Raji (cell line): Measurements from ENCODE around the gene B2M.

Source experiments
- POLR2A ChIP-seq: IDR thresholded peaks from 2 replicates; pipeline ENCODE4 v1.6.1; 2011; ENCODE audit warnings: low read depth, low read length, control low read depth; ENCODE audit not compliant: insufficient read depth

The B2M gene

DNA sequence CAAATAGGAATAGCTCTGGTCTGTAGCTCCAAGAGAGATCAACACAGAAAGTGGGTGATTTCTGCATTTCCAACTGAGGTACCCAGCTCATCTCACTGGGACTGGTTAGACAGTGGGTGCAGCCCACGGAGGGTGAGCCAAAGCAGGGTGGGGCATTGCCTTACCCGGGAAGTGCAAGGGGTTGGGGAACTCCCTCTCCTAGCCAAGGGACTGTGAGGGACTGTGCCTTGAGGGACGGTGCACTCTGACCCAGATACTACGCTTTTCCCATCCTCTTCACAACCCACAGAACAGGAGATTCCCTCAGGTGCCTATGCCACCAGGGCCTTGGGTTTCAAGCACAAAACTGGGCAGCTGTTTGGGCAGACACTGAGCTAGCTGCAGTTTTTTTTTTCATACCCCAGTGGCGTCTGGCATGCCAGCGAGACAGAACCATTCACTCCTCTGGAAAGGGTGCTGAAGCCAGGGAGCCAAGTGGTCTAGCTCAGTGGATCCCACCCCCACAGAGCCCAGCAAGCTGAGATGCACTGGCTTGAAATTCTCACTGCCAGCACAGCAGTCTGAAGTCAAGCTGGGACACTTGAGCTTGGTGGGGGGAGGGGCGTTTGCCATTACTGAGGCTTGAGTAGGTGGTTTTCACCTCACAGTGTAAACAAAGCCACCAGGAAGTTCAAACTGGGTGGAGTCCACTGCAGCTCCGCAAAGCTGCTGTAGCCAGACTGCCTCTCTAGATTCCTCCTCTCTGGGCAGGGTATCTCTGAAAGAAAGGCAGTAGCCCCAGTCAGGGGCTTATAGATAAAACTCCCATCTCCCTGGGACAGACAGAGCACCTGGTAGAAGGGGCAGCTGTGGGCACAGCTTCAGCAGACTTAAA is 28.3 kb upstream of the B2M start:
- peak; percentile 24; the same call in 1 of the 2 replicates for TF ChIP-seq POLR2A

DNA sequence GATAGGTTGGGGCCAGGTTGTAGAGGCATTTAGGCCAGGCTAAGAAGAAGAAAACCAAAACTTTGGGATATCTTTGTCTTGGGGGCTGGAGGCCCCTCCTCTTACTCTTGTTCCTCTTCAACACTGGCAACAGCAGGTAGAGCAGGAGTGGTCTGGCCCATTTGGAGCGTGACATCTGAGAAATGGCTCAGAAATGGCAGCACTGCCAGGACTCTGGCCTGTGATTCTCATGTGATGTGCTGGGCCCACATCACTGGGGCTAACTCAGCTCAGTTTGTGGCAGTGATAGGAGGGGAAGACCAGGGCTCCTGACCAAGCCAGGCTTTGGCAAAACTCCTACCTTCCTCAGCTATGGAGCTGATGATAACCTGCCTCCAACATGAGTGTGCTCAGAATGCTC is 18.7 kb upstream of the B2M start:
- TF ChIP-seq POLR2A, result no peak

DNA sequence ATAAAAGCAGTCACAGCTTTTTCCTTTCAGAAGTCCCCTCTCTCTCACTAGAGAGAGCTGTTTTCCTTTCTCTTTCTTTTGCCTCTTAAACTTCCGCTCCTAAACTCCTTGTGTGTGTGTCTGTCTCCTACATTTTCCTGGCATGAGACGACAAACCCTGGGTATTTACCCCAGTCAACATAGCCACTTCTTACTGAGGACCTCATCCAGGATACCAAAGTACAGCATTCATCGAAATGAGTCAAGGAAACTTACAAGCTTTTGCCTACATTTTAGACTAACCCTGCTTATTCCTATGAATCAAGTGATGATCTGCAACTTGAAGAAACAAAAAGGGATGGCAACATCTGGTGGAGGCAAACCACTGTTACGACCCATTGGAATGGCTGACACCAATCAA is 16.9 kb upstream of the B2M start:
- no peak for TF ChIP-seq POLR2A

DNA sequence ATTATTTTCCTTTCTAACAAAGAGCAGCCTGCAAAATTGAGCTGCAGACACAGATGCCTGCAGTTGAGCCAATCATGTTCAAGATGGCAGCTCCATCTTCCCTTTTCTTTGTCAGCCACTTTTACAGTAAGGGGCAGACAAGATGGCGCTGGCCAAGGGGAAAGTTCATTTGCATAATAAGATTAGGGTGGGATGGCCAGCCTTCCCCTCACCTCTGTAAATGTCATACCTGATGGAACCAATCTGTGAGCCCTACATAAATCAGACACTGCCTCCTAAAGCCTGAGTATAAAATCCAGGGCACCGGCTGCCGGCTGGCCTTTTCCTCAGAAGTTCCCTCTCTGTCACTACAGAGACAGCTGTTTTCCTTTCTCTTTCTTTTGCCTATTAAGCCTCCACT is 16.0 kb upstream of the B2M start:
- no peak for TF ChIP-seq POLR2A

DNA sequence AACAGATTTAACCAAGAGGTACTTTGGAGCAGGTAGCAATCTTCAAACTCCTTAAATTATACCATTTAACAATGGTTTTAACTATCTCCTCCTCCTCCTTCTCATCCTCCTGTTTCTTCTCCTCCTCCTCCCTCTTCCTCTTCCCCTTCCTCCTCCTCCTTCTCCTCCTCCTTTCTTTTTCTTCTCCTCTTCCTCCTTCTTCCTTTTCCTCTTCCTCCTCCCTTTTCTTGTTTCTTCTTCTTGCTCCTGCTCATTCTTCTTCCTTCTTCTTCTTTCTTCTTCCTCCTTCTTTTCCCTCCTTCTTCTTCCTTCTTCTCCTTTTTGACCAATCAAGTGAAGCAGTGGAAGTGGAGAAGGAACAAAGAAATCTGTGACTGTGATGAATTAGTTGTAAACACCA is 14.3 kb upstream of the B2M start:
- TF ChIP-seq POLR2A, result no peak

DNA sequence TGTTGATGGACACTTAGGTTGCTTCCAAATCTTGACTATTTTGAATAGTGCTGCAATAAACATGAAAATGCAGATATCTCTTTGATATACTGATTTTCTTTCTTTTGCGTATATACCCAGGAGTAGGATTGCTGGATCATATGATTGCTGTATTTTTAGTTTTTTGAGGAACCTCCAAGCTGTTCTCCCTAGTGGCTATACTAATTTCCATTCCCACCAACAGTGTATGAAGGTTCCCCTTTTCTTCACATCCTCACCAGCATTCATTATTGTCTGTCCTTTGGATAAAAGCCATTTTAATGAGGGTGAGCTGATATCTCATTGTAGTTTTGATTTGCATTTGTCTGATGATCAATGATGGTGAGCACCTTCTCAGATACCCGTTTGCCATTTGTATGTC is 12.7 kb upstream of the B2M start:
- TF ChIP-seq POLR2A, result no peak

DNA sequence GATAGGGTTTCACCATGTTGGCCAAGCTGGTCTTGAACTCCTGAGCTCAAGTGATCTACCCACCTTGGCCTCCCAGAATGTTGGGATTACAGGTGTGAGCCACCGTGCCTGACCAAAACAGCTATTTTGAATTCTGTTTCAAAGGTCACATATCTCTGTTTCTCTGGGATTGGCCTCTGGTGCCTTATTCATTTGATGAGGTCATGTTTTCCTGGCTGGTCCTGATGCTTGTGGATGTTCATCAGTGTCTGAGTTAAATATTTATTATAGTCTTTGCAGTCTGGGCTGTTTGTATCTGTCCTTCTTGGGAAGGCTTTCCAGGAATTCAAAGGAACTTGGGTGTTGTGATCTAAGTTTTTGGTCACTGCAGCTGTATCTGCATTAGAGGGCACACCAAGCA is 5.3 kb upstream of the B2M start:
- no peak for TF ChIP-seq POLR2A

DNA sequence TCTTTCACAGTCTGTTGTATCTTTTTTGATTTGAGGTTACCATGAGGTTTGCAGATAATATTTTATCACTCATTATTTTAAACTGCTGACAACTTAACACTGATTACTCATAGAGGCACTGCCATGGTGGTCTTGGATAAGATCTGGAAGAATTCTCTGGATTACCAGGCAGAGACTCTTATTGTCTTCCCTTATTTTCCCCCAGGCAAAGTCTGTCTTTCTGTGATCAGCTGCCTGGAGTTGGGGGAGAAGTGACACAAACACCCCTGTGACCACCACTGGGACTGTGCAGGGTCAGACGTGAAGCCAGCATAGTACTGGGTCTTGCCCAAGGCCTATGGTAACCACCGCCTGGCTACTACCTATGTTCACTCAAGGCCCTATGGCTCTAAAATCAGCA is 4.9 kb upstream of the B2M start:
- no peak for TF ChIP-seq POLR2A

DNA sequence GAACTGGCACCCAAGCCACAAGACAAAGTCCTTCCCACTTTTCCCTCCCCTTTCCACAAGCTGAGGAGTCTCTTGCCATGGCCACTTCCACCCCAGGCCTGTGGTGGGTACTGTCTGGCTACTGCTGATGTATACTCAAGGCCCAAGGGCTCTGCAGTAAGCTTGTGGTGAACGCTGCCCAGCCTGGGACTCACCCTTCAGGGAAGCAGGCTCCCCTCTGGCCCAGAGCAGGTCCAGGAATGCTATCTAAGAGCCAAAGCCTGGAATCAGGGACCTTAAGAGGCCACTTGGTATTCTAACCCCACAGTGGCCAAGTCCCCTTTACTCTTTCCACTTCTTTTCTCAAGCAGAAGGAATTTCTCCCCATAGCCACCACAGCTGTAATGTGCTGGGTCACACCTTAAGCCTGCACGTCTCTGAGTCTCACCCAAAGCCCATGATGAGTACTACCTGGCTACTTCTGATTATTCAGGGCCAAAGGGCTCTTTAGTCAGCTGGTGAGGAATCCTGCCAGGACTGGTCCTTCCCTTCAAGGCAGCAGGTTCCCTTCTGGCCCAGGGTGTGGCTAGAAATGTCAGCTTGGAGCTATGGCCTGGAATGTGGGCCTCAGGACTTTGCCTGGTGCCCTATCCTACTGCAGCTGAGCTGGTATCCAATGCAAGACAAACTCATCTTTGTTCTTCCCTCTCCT is 4.2 kb upstream of the B2M start:
- TF ChIP-seq POLR2A, result no peak

DNA sequence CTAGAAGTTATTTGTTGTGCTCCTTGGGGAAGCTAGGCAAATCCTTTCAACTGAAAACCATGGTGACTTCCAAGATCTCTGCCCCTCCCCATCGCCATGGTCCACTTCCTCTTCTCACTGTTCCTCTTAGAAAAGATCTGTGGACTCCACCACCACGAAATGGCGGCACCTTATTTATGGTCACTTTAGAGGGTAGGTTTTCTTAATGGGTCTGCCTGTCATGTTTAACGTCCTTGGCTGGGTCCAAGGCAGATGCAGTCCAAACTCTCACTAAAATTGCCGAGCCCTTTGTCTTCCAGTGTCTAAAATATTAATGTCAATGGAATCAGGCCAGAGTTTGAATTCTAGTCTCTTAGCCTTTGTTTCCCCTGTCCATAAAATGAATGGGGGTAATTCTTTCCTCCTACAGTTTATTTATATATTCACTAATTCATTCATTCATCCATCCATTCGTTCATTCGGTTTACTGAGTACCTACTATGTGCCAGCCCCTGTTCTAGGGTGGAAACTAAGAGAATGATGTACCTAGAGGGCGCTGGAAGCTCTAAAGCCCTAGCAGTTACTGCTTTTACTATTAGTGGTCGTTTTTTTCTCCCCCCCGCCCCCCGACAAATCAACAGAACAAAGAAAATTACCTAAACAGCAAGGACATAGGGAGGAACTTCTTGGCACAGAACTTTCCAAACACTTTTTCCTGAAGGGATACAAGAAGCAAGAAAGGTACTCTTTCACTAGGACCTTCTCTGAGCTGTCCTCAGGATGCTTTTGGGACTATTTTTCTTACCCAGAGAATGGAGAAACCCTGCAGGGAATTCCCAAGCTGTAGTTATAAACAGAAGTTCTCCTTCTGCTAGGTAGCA is 851 bp upstream of the B2M start:
- TF ChIP-seq POLR2A, result no peak

DNA sequence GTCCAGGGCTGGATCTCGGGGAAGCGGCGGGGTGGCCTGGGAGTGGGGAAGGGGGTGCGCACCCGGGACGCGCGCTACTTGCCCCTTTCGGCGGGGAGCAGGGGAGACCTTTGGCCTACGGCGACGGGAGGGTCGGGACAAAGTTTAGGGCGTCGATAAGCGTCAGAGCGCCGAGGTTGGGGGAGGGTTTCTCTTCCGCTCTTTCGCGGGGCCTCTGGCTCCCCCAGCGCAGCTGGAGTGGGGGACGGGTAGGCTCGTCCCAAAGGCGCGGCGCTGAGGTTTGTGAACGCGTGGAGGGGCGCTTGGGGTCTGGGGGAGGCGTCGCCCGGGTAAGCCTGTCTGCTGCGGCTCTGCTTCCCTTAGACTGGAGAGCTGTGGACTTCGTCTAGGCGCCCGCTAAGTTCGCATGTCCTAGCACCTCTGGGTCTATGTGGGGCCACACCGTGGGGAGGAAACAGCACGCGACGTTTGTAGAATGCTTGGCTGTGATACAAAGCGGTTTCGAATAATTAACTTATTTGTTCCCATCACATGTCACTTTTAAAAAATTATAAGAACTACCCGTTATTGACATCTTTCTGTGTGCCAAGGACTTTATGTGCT is 527 bp downstream of the B2M start:
- no peak for TF ChIP-seq POLR2A

DNA sequence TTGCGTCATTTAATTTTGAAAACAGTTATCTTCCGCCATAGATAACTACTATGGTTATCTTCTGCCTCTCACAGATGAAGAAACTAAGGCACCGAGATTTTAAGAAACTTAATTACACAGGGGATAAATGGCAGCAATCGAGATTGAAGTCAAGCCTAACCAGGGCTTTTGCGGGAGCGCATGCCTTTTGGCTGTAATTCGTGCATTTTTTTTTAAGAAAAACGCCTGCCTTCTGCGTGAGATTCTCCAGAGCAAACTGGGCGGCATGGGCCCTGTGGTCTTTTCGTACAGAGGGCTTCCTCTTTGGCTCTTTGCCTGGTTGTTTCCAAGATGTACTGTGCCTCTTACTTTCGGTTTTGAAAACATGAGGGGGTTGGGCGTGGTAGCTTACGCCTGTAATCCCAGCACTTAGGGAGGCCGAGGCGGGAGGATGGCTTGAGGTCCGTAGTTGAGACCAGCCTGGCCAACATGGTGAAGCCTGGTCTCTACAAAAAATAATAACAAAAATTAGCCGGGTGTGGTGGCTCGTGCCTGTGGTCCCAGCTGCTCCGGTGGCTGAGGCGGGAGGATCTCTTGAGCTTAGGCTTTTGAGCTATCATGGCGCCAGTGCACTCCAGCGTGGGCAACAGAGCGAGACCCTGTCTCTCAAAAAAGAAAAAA is 1.2 kb downstream of the B2M start:
- peak; percentile 42; the same call in 1 of the 2 replicates for TF ChIP-seq POLR2A

DNA sequence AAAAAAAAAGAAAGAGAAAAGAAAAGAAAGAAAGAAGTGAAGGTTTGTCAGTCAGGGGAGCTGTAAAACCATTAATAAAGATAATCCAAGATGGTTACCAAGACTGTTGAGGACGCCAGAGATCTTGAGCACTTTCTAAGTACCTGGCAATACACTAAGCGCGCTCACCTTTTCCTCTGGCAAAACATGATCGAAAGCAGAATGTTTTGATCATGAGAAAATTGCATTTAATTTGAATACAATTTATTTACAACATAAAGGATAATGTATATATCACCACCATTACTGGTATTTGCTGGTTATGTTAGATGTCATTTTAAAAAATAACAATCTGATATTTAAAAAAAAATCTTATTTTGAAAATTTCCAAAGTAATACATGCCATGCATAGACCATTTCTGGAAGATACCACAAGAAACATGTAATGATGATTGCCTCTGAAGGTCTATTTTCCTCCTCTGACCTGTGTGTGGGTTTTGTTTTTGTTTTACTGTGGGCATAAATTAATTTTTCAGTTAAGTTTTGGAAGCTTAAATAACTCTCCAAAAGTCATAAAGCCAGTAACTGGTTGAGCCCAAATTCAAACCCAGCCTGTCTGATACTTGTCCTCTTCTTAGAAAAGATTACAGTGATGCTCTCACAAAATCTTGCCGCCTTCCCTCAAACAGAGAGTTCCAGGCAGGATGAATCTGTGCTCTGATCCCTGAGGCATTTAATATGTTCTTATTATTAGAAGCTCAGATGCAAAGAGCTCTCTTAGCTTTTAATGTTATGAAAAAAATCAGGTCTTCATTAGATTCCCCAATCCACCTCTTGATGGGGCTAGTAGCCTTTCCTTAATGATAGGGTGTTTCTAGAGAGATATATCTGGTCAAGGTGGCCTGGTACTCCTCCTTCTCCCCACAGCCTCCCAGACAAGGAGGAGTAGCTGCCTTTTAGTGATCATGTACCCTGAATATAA is 2.0 kb downstream of the B2M start:
- TF ChIP-seq POLR2A, result no peak
